Heart right ventricle (tissue), 16 donors: ENCODE results near the gene ZFYVE26. TPM values are rescaled to one million over a fixed set of nuclear protein-coding genes. Genes with fewer than 3 reads are reported as not detected.
"Not testable (repeated sequence)": the region's sequence is repeated elsewhere in the genome, so short reads cannot be mapped to it uniquely, and the experiment has no call there.

Experiments used
- ATAC-seq, 8 donors: fragments of 200-7000 bp; cut with Tn5 transposase; one replicate each; pipeline ENCODE4 v1.9.1; 2020; ENCODE audit warnings: mild to moderate bottlenecking in 8 of 8, moderate library complexity in 8 of 8, moderate number of reproducible peaks in 1 of 8
- DNase-seq, 2 donors: peaks; one replicate each; pipeline ENCODE4 v3.0.0-alpha.2; 2020
- H3K27ac ChIP-seq, 10 donors: fragments of 200-600 bp; sonication (generic) in 2 of 10; one replicate each; pipeline versions ENCODE4 v1.5.0 to v1.8.0; 2020 to 2022; ENCODE audit warnings: mild to moderate bottlenecking in 3 of 10
- H3K27me3 ChIP-seq, 7 donors: fragments of 200-600 bp; one replicate each; pipeline ENCODE4 v1.8.0; 2021 to 2022; ENCODE audit warnings: mild to moderate bottlenecking in 2 of 7
- H3K36me3 ChIP-seq, 9 donors: fragments of 200-600 bp; sonication (generic) in 1 of 9; one replicate each; pipeline versions ENCODE4 v1.5.0 to v1.8.0; 2020 to 2022; ENCODE audit warnings: mild to moderate bottlenecking in 2 of 9
- H3K4me1 ChIP-seq, 9 donors: fragments of 200-600 bp; sonication (generic) in 1 of 9; one replicate each; pipeline versions ENCODE4 v1.5.0 to v1.8.0; 2020 to 2022; ENCODE audit warnings: mild to moderate bottlenecking in 4 of 9
- H3K4me3 ChIP-seq, 10 donors: fragments of 200-600 bp; sonication (generic) in 2 of 10; one replicate each; pipeline versions ENCODE4 v1.5.0 to v1.8.0; 2020 to 2022; ENCODE audit warnings: mild to moderate bottlenecking in 7 of 10, moderate library complexity in 2 of 10
- H3K9me3 ChIP-seq, 11 donors: fragments of 200-600 bp in 10 of 11; sonication (generic) in 2 of 11; one replicate each; pipeline versions ENCODE4 v1.5.0 to v1.8.0; 2013 to 2022; ENCODE audit warnings: mild to moderate bottlenecking in 2 of 11, control low read depth in 1 of 11, moderate library complexity in 1 of 11
- whole genome bisulfite sequencing, 2 donors: extraction: QIAGEN DNeasy Blood & Tissue Kit; methylation state at CpG; one replicate each; pipeline ENCODE4 v1.1.7; 2013; ENCODE audit warnings: inconsistent platforms in 1 of 2; 5-methylcytosine and 5-hydroxymethylcytosine counted together
- intact Hi-C, 10 donors: fragments of 100-400 bp; cut with DNase I; formaldehyde crosslinking; loops; one replicate each; pipeline versions ENCODE4 v1.11.1 to v1.14.2; 2022
- polyA plus RNA-seq, 2 donors: library from polyadenylated mRNA; stranded (reverse); fragments of 200-250 nt; gene quantifications; one replicate each; pipeline ENCODE4 v1.2.3, GENCODE V29; 2013
- total RNA-seq, 10 donors: library from RNA; stranded (reverse); fragmentation: NEBNext Ultra II Directional in 3 of 10; extraction: Animal tissue kit (Norgen Biotek cat#: 25700) in 3 of 10; gene quantifications; one replicate each; pipeline versions ENCODE4 v1.2.1 to v1.2.4, GENCODE V29; 2021 to 2023
- TF ChIP-seq, protein P1 (sequence below), 9 donors: fragments of 200-600 bp; sonication (generic) in 2 of 9; IDR thresholded peaks; one replicate each; pipeline versions ENCODE4 v1.5.0 to v1.8.0; 2021 to 2022; ENCODE audit warnings: antibody characterized with exemption in 9 of 9, mild to moderate bottlenecking in 5 of 9, moderate library complexity in 1 of 9
- donor health status: Arrhythmogenic right ventricular cardiomyopathy.
- donor health status: ischemic (EF 13 %, LVEDD 7.1; RV severe dilation, severe dysfunction).
- donor health status: healthy with polysubstance abuse.
- donor health status: DM: no; HTN: yes; CAD: no.
- donor health status: DM: no; HTN: no; CAD: no.
- donor health status: ischemic (EF 25% LVEDD 6.9; RV normal size, moderate dysfunction).
- donor health status: ischemic (EF 25% LVEDD 5.7; RV mildly dilated, moderate dysfunction).
- donor health status: healthy.
- donor health status: DM: yes; HTN: yes; CAD: no.
- donor health status: Ischemic cardiomyopathy.
- donor health status: ischemic (EF 35%, LVEDD 5.7; RV mildly dilated, moderate dysfunction).
- donor health status: nonischemic (EF 11% LVEDD 7.7; RV severe dilation, severe dysfunction).
- donor health status: DM: yes; HTN: yes; CAD: no.
- donor health status: PGD.
- donor health status: ischemic (EF 29% LVEDD 5.4; RV normal size, mild dysfunction).
- donor health status: nonischemic (EF 23%, LVEDD 6.1; RV moderate dilation, normal function).

ZFYVE26 gene
- total and polyA plus RNA-seq, 12 donors, result 2.8 to 17.9 (median 14.6) TPM

- WGBS, 2 donors, result 69 to 74% methylated on average over 3 of the region's 3 CpGs
- DNase-seq, result no peak
- intact Hi-C loops, result loop anchor here in 9 of 10 donors (2.0 to 10.0 kb wide), 8 partner anchors 86 to 280 kb away; partner anchors contain the start of gene ARG2 (in 4 of the 9)
- H3K27ac ChIP-seq, result no peak overlapping the region
- peaks cover 0 to 26% (median 0%) of the 10 kb centered on the region in 11 donors for H3K9me3 ChIP-seq
- no peaks in the 10 kb centered on the region for H3K27me3 ChIP-seq
- peaks cover 0 to 4% (median 0%) of the 10 kb centered on the region in 9 donors for H3K4me1 ChIP-seq
- TF ChIP-seq, protein P1, sequence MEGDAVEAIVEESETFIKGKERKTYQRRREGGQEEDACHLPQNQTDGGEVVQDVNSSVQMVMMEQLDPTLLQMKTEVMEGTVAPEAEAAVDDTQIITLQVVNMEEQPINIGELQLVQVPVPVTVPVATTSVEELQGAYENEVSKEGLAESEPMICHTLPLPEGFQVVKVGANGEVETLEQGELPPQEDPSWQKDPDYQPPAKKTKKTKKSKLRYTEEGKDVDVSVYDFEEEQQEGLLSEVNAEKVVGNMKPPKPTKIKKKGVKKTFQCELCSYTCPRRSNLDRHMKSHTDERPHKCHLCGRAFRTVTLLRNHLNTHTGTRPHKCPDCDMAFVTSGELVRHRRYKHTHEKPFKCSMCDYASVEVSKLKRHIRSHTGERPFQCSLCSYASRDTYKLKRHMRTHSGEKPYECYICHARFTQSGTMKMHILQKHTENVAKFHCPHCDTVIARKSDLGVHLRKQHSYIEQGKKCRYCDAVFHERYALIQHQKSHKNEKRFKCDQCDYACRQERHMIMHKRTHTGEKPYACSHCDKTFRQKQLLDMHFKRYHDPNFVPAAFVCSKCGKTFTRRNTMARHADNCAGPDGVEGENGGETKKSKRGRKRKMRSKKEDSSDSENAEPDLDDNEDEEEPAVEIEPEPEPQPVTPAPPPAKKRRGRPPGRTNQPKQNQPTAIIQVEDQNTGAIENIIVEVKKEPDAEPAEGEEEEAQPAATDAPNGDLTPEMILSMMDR (IDR thresholded peaks at IDR 0.05), result no peak
- no peaks in the 10 kb centered on the region for H3K36me3 ChIP-seq
- H3K4me3 ChIP-seq, result no peak overlapping the region
- ATAC-seq, result no peak
Measured at GRCh38 chr14:67705211-67705610, 111.2 kb downstream of the ZFYVE26 start.

DNA sequence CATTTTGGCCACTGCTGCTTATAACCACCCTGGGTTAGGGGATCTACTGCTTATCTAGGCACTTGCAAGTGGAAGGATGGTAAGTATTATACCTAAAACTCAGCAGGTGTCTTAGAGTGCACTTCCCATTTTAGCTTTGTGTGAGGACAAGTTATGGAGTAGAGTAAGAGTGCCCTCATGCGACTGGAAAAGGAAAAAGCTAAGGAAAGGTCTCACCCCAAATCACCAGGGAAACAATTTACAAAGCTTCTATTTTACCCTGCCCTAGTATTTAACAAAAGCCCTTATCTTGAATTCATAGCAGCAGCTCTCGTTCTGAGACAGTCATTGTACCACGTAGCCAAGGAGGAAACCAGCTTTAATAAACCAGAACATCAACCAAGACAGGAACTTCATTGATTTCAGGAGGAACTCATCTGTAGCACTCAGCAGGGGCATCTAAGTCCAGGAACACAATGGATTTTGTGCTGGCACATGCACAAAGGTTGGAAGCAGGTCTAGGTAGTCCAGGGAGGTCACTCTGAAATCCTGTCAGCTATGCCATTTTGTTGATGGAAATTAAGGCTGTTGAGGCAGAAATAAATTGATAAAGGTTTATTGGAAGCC is 111.8 kb downstream of the ZFYVE26 start:
- TF ChIP-seq, protein P1 (IDR thresholded peaks at IDR 0.05), result peak; percentile 45 to 87 (median 76)
- peak in 1 of 2 donors; percentile 16 for DNase-seq
- H3K27me3 ChIP-seq, result no peaks in the 10 kb centered on the region
- H3K27ac ChIP-seq, result no peak overlapping the region
- H3K36me3 ChIP-seq, result no peaks in the 10 kb centered on the region
- peaks cover 0 to 4% (median 0%) of the 10 kb centered on the region in 9 donors for H3K4me1 ChIP-seq
- WGBS, 2 donors, result 1% methylated on average over 3 of the region's 3 CpGs
- peak in 7 of 8 donors; percentile 58 to 85 (median 77) for ATAC-seq
- intact Hi-C loops, result loop anchor here (1.0 to 10.0 kb wide), 14 partner anchors 86 to 280 kb away; partner anchors contain the start of gene ARG2 (in 7 of the 10)
- peaks cover 0 to 20% (median 0%) of the 10 kb centered on the region in 11 donors for H3K9me3 ChIP-seq
- no peak overlapping the region for H3K4me3 ChIP-seq

- WGBS, 2 donors, result 50 to 54% methylated on average over 3 of the region's 3 CpGs
- no peaks in the 10 kb centered on the region for H3K36me3 ChIP-seq
- H3K27me3 ChIP-seq, result no peaks in the 10 kb centered on the region
- ATAC-seq (no peak), DNase-seq (no peak)
- H3K4me3 ChIP-seq, result no peak overlapping the region
- intact Hi-C loops, result loop anchor here (1.0 to 10.0 kb wide), 14 partner anchors 85 to 279 kb away; partner anchors contain the start of gene ARG2 (in 7 of the 10)
- H3K9me3 ChIP-seq, result peaks cover 0 to 14% (median 0%) of the 10 kb centered on the region in 11 donors
- TF ChIP-seq, protein P1 (IDR thresholded peaks at IDR 0.05), result no peak
- H3K4me1 ChIP-seq, result peaks cover 0 to 4% (median 0%) of the 10 kb centered on the region in 9 donors
- no peak overlapping the region for H3K27ac ChIP-seq
Measured at GRCh38 chr14:67703997-67704396, 112.4 kb downstream of the ZFYVE26 start.

DNA sequence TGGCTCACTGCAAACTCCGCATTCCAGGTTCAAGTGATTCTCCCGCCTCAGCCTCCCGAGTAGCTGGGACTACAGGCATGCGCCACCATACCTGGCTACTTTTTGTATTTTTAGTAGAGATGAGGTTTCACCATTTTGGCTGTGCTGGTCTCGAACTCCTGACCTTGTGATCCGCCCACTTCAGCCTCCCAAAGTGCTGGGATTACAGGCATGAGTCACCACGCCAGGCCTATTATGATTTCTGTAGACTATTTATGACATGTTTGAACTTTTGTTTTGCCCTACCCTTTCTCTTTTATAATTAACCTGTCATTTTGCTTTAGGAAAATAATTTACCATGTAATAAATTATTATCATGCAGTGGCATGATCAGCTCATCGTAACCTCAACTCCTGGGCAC is 114.9 kb downstream of the ZFYVE26 start, which contains the start of gene RDH12:
RDH12 (plus strand) TSS at position 395 of the 400 bp plus-strand sequence. CDS start 20,757 bp downstream, outside the sequence.
- not testable (repeated sequence) for H3K27me3 ChIP-seq, ATAC-seq, DNase-seq, H3K4me1 ChIP-seq, H3K36me3 ChIP-seq, H3K4me3 ChIP-seq, H3K9me3 ChIP-seq
- WGBS, 2 donors, result 91 to 93% methylated on average over 8 of the region's 8 CpGs
- peak within 1 kb of the TSS in 1 of 10 donors; percentile 63 for H3K27ac ChIP-seq
- intact Hi-C loops, result loop anchor here (5.0 to 10.0 kb wide), 8 partner anchors 84 to 277 kb away; partner anchors contain the start of gene ARG2 (in 4 of the 10)
